NCI-H2081 treated with DMSO at 0.1 percent for 48 hours (cell line): ENCODE data around the gene TDO2.

Experiments used
- DNase-seq: peaks from one replicate; lab custom pipeline; 2025; lab: John Stamatoyannopoulos, UW

Gene TDO2

GRCh38 chr4:155954118-155954685 is 50.7 kb downstream of the TDO2 start:
- no peak for DNase-seq

- DNase-seq: no peak
These were observed 51.4 kb downstream of the TDO2 start for GRCh38 chr4:155954939-155955338.

GRCh38 chr4:155956461-155956860 is 53.0 kb downstream of the TDO2 start:
- DNase-seq: no peak

- DNase-seq: no peak
These were observed 55.9 kb downstream of the TDO2 start for GRCh38 chr4:155959417-155959816.

GRCh38 chr4:155960522-155960921 is 57.0 kb downstream of the TDO2 start:
- no peak for DNase-seq

- no peak for DNase-seq
These were observed 58.1 kb downstream of the TDO2 start for GRCh38 chr4:155961575-155961974.

- no peak for DNase-seq
These were observed 59.3 kb downstream of the TDO2 start for GRCh38 chr4:155962767-155963166.

GRCh38 chr4:155964016-155964891 is 60.8 kb downstream of the TDO2 start:
- no peak for DNase-seq

- DNase-seq: no peak
These were observed 62.7 kb downstream of the TDO2 start for GRCh38 chr4:155966171-155966570.

GRCh38 chr4:155966731-155967395 is 63.4 kb downstream of the TDO2 start:
- DNase-seq: no peak
